Superior temporal gyrus (tissue), 1 donor: ENCODE data around the gene OR7A10.

Experiments used
- DNase-seq: peaks from one replicate; pipeline ENCODE4 v3.0.0-alpha.2; 2016; ENCODE audit errors: extremely low spot score

Gene OR7A10

GRCh38 chr19:14848822-14849221, at the start of gene OR7A10:
Gene OR7A10, minus strand, starts transcription at chr19:14848922. Its CDS starts 7,045 bp downstream, at chr19:14841877.
- DNase-seq = no peak

GRCh38 chr19:14890643-14891379, 42.1 kb upstream of the OR7A10 start:
- no peak for DNase-seq

DNA sequence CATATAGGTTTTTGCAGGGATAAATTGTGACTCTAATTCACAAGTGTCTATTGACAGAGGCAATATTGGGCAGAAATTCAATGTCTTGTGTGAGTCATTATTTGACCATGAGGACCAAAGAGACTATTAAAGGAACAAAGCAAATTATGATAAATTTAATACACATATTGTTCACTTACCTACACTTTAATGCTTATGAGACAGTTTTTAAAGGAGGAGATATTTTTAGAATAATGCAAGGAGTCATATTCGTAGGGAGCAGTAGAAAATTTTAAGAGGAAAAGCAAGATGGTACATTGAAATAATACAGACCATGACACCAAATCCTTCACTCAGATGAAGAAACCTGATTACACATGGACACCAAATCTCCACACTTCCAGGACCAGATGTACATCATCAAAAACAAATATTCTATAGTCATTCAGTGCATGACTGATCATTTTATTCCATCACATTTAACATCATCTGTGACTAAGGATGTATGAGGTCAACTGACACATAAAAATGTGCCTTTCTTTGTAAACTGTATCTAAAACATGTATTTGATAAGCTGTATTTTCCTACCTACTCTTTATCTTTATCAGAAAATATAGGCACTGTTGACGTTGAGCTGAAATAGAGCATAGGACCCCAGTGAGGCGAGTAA, 41.4 kb upstream of the OR7A10 start:
- no peak for DNase-seq

DNA sequence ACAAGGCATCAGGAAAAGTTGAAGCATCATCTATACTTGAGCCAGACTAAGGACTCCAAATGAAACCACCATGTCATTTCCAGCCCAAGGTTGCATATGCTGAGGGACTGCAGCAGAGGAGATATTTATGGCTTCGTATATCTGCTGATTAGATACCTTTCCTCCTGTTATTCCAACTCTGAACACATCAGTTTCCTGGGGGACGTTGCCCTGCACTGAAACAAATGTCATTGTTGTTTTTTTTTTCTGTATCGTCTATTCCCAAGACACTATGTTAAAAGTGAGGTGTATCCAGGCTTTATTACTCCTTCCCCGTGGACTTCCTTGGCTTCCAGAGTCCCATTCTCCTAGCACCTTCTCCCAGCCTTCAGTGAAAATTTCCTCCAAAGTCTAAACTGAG, 37.3 kb upstream of the OR7A10 start, which contains the start of gene OR7A17:
Gene OR7A17 (minus strand): TSS at position 101 of the 400 bp plus-strand sequence. CDS start 4,777 bp downstream, outside the sequence.
- DNase-seq = no peak

DNA sequence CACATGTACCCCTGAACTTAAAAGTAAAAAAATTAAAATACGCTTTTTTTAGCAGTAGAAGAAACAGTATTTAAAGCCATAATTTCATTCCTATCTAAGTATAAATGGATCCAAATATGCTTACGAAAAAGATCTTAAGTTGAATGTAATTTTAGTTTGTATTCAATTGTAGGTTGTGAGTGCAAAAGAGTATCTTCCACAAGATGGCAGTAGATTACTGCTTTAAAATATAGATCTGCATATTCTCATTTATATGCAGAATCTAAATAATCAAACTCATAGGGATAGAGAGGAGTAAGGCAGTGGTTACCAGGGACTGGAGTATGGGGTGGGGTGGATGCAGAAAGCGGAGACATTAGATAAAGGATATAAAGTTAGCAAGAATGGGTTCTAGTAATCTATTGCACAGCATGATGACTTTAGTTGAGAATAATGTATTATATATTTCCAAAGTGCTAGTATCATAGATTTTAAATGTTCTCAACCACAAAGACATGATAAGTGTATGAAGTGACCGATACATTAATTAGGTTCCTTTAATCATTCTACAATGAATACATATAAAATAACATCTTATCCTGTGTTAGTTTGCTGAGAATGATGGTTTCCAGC, 23.0 kb upstream of the OR7A10 start:
- DNase-seq = peak; percentile 56

DNA sequence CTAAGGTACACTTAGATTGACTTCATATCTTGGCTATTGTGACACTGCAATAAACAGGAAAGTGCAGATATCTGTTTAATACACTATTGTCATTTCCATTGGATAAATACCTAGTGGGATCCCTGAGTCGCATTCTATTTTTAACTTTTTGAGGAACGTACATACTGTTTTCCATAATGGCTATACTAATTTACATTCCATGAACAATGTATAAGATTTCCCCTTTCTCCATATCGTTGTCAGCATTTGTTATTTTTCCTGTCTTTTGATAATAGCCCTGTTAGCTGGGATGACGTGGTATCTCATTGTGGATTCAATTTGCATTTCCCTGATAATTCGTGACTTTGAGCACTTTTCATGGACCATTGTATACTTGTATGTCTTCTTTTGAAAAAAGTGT, 19.8 kb upstream of the OR7A10 start:
- no peak for DNase-seq

- no peak for DNase-seq
Measured at GRCh38 chr19:14843578-14843977, 5.1 kb downstream of the OR7A10 start.

- no peak for DNase-seq
Measured at GRCh38 chr19:14843169-14843568, 5.6 kb downstream of the OR7A10 start.

DNA sequence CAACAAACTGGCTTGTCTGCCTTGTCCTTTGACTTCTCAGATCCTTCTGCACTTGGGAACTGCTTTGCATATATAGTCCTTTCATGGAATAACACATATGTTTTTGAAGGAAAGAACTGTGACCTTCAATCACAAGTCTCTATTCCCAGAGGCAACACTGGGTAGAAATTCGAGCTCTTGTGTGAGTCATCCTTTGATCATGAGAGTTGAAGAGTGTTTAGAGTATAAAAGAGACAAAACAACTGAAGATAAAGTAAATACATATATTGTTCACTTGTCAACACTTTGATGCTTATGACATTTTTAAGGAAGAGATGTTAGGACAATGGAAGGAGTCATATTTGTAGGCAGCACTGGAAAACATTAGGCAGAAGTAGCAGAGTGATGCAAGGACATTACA, 8.5 kb downstream of the OR7A10 start:
- no peak for DNase-seq

GRCh38 chr19:14837391-14837790, 11.3 kb downstream of the OR7A10 start:
- DNase-seq = no peak

- peak; percentile 42 for DNase-seq
Measured at GRCh38 chr19:14835011-14835410, 13.7 kb downstream of the OR7A10 start, which contains the start of the genes OR7A5 and OR7C1. Gene OR7A5, minus strand, starts transcription at chr19:14835185. Its CDS starts 6,944 bp downstream, at chr19:14828241. Gene OR7C1, minus strand, starts transcription at chr19:14835185. Its CDS starts 35,049 bp downstream, at chr19:14800136.

DNA sequence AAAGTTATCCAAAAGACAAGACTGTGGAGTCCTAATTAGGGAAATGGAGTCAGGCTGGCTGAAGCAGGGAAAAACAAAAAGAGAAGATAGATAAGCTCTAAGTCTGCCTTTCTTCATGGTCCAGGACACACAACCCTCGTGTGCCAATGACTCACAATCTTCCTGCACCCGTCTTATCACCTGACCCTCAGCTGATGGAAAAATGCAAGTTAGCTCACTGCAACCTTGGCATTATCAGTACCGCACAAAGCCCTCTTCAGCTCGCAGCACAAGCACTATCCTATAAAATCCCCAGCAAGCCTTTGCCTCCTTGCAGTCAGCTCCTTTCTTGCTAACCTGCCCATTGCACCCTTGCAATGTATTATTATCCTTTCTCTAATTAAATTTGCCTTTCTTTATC, 18.0 kb downstream of the OR7A10 start:
- DNase-seq = no peak

GRCh38 chr19:14826006-14826405, 22.7 kb downstream of the OR7A10 start:
- no peak for DNase-seq

DNA sequence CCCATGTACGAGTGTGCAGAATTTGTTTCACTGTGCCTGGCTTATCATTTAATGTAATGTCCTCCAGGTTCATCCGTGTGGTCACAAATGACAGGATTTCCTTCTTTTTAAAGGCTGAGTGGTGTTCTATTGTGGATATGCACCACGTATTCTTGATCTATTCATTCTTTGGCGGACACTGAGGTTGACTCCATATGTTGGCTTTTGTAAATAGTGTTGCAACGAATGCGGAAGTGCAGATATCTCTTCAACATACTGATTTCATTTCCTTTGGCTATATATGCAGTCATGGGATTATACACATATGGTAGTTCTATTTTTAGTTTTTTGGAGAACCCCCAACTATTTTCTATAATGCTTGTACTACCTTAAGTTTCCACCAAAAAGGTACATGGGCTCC, 26.8 kb downstream of the OR7A10 start:
- DNase-seq = no peak

GRCh38 chr19:14818588-14818987, 30.1 kb downstream of the OR7A10 start:
- no peak for DNase-seq

DNA sequence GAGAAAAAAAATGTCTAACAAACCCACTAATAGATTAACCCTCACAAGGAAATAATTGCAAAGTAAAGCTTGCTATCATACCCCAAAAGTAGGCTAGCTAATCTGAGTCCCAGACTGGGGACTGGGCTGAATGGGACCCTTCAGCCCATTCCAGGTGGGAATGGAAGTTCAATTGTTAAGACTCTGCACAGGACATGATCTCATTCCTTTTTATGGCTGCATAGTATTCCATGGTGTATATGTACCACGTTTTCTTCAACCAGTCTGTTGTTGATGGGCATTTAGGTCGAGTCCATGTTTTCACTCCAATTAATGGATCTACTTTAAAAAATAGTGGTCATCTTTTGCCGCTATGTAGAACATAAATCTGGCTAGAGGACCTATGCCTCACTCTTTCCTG, 31.7 kb downstream of the OR7A10 start:
- no peak for DNase-seq

- DNase-seq = no peak
Measured at GRCh38 chr19:14814982-14815652, 33.6 kb downstream of the OR7A10 start.

- no peak for DNase-seq
Measured at GRCh38 chr19:14809272-14810057, 39.3 kb downstream of the OR7A10 start.

- no peak for DNase-seq
Measured at GRCh38 chr19:14804765-14805164, 44.0 kb downstream of the OR7A10 start.

GRCh38 chr19:14798760-14799159, 50.0 kb downstream of the OR7A10 start:
- no peak for DNase-seq

DNA sequence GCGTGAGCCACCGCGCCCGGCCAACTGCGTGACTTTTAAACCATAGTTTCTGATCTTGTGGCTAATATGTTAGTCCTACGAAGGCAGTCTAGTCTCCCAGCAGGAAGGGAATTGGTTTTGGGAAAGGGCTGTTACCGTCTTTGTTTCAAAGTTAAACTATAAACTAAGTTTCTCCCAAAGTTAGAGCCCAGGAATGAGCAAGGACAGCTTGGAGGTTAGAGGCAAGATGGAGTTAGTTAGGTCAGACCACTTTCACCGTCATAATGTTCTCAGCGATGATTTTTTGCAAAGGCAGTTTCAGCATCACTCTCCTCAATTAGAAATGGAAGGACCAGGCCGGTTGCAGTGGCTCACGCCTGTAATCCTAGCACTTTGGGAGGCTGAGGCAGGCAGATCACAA, 52.7 kb downstream of the OR7A10 start:
- DNase-seq = no peak
